Endodermal cell (in vitro differentiated cells): ENCODE measurements around the gene SNORC. TPM values are rescaled to one million over a fixed set of nuclear protein-coding genes. Genes with fewer than 3 reads are reported as not detected.

Experiments used
- DNase-seq: peaks from one replicate; pipeline ENCODE4 v3.0.0-alpha.2; 2017
- H3K27ac ChIP-seq: 2 replicates; pipeline ENCODE4 v1.5.1; 2013; ENCODE audit warnings: mild to moderate bottlenecking, low read depth, low read length, moderate library complexity
- H3K27me3 ChIP-seq: 2 replicates; pipeline ENCODE4 v1.6.1; 2013; ENCODE audit warnings: mild to moderate bottlenecking, low read length, moderate library complexity; ENCODE audit not compliant: insufficient read depth, control insufficient read depth, poor library complexity, severe bottlenecking
- H3K36me3 ChIP-seq: 2 replicates; pipeline ENCODE4 v1.7.0; 2013; ENCODE audit warnings: mild to moderate bottlenecking, low read length, moderate library complexity; ENCODE audit not compliant: control insufficient read depth, insufficient read depth
- H3K4me1 ChIP-seq: one replicate; pipeline ENCODE4 v1.7.0; 2013; ENCODE audit warnings: low read length; ENCODE audit not compliant: control insufficient read depth, insufficient read depth
- H3K4me3 ChIP-seq: 2 replicates; pipeline ENCODE4 v1.5.1; 2013; ENCODE audit warnings: mild to moderate bottlenecking, low read length, moderate library complexity
- H3K9ac ChIP-seq: 2 replicates; pipeline ENCODE4 v1.6.1; 2013; ENCODE audit warnings: mild to moderate bottlenecking, low read length, moderate library complexity; ENCODE audit not compliant: poor library complexity, severe bottlenecking; ENCODE audit errors: extremely low read depth
- H3K9me3 ChIP-seq: 2 replicates; pipeline ENCODE4 v1.6.1; 2013; ENCODE audit warnings: mild to moderate bottlenecking, low read length, moderate library complexity; ENCODE audit not compliant: control insufficient read depth
- H3K27ac Mint-ChIP-seq: 2 replicates; pipeline ENCODE4 v1.8.0; 2020; ENCODE audit warnings: mixed read lengths
- H3K27me3 Mint-ChIP-seq: 2 replicates; pipeline ENCODE4 v1.8.0; 2021; ENCODE audit warnings: mild to moderate bottlenecking, mixed read lengths; ENCODE audit not compliant: insufficient read depth
- H3K36me3 Mint-ChIP-seq: 2 replicates; pipeline ENCODE4 v1.8.0; 2020; ENCODE audit warnings: low read depth, mixed read lengths
- H3K4me1 Mint-ChIP-seq: 2 replicates; pipeline ENCODE4 v1.8.0; 2020; ENCODE audit warnings: mixed read lengths
- H3K4me3 Mint-ChIP-seq: 2 replicates; pipeline ENCODE4 v1.8.0; 2020; ENCODE audit warnings: mild to moderate bottlenecking, moderate library complexity, mixed read lengths
- H3K9me3 Mint-ChIP-seq: 2 replicates; pipeline ENCODE4 v1.8.0; 2020; ENCODE audit warnings: mild to moderate bottlenecking, mixed read lengths
- CTCF ChIP-seq: fragments of 200-600 bp; sonication (generic); conservative IDR thresholded peaks from 2 replicates; pipeline ENCODE4 v1.5.0; 2021; ENCODE audit warnings: antibody characterized with exemption, mild to moderate bottlenecking
- WGBS, 2 experiments: methylation state at CpG; one replicate each; pipeline versions ENCODE4 v1.1.5 to v1.1.7; 2013; ENCODE audit warnings: missing lambda C conversion rate in 2 of 2, mixed read lengths in 1 of 2; ENCODE audit not compliant: insufficient coverage in 1 of 2, insufficient read length in 1 of 2; 5-methylcytosine and 5-hydroxymethylcytosine counted together
- total RNA-seq, 2 donors: library from RNA; stranded (reverse); fragmentation: NEBNext Ultra II Directional in 1 of 2; extraction: Animal tissue kit (Norgen Biotek cat#: 25700) in 1 of 2; gene quantifications; 2 replicates in 1 of 2; 3 replicates in 1 of 2; pipeline ENCODE4 v1.2.1, GENCODE V29; 2021

The SNORC gene
- total RNA-seq, 2 donors from 2014 or later, result 3.6 to 5.0 TPM

- H3K9me3 ChIP-seq, result no peaks in the 10 kb centered on the region
- no peaks in the 10 kb centered on the region for H3K4me1 ChIP-seq
- TF ChIP-seq CTCF, result no peak
- H3K4me3 ChIP-seq, result no peak overlapping the region
- H3K4me1 Mint-ChIP-seq, result peaks cover 2% of the 10 kb centered on the region
- no peak for DNase-seq
- no peak overlapping the region for H3K27ac Mint-ChIP-seq
- H3K36me3 Mint-ChIP-seq, result peaks cover 21% of the 10 kb centered on the region
- H3K27me3 ChIP-seq, result no peaks in the 10 kb centered on the region
- peaks cover 22% of the 10 kb centered on the region for H3K36me3 ChIP-seq
- 93% methylated on average over 2 of the region's 2 CpGs; no CpG with 5 or more reads in 1 of the 2 experiments for WGBS, 2 experiments
- no peak overlapping the region for H3K9ac ChIP-seq
- no peak overlapping the region for H3K4me3 Mint-ChIP-seq
- H3K9me3 Mint-ChIP-seq, result no peaks in the 10 kb centered on the region
- H3K27me3 Mint-ChIP-seq, result no peaks in the 10 kb centered on the region
- no peak overlapping the region for H3K27ac ChIP-seq
Observed at GRCh38 chr2:232863996-232864395, 6.1 kb upstream of the SNORC start.

- peaks cover 1% of the 10 kb centered on the region for H3K27me3 Mint-ChIP-seq
- peaks cover 11% of the 10 kb centered on the region for H3K36me3 Mint-ChIP-seq
- 100% methylated on average over 1 of the region's 1 CpG; no CpG with 5 or more reads in 1 of the 2 experiments for WGBS, 2 experiments
- Histone ChIP-seq H3K36me3 (peaks cover 13% of the 10 kb centered on the region), H3K27ac (no peak overlapping the region), H3K9me3 (no peaks in the 10 kb centered on the region), H3K27me3 (no peaks in the 10 kb centered on the region), H3K4me1 (no peaks in the 10 kb centered on the region), H3K4me3 (no peak overlapping the region), H3K9ac (no peak overlapping the region)
- no peaks in the 10 kb centered on the region for H3K9me3 Mint-ChIP-seq
- TF ChIP-seq CTCF, result no peak
- no peak overlapping the region for H3K27ac Mint-ChIP-seq
- peaks cover 9% of the 10 kb centered on the region for H3K4me1 Mint-ChIP-seq
- H3K4me3 Mint-ChIP-seq, result no peak overlapping the region
- DNase-seq, result no peak
Observed at GRCh38 chr2:232865165-232865564, 4.9 kb upstream of the SNORC start.

- no peak overlapping the region for H3K4me3 Mint-ChIP-seq
- no peak for TF ChIP-seq CTCF
- no peaks in the 10 kb centered on the region for H3K9me3 ChIP-seq
- no peak overlapping the region for H3K9ac ChIP-seq
- no peak overlapping the region for H3K27ac ChIP-seq
- H3K4me3 ChIP-seq, result no peak overlapping the region
- H3K4me1 Mint-ChIP-seq, result peaks cover 9% of the 10 kb centered on the region
- DNase-seq, result no peak
- peaks cover 1% of the 10 kb centered on the region for H3K27me3 Mint-ChIP-seq
- H3K27ac Mint-ChIP-seq, result no peak overlapping the region
- H3K27me3 ChIP-seq, result no peaks in the 10 kb centered on the region
- WGBS, 2 experiments, result 86 to 92% methylated on average over 4 of the region's 4 CpGs
- H3K9me3 Mint-ChIP-seq, result no peaks in the 10 kb centered on the region
- H3K36me3 Mint-ChIP-seq, result peaks cover 4% of the 10 kb centered on the region
- no peaks in the 10 kb centered on the region for H3K4me1 ChIP-seq
- peaks cover 5% of the 10 kb centered on the region for H3K36me3 ChIP-seq
Observed at GRCh38 chr2:232866104-232866503, 4.0 kb upstream of the SNORC start.
